Measurements from ENCODE around the gene SPPL2B. TPM values are rescaled to one million over a fixed set of nuclear protein-coding genes. Genes with fewer than 3 reads are reported as not detected.

SPPL2B gene
- total and polyA plus RNA-seq, 2 experiments from 2014 or later, result 23.5 to 51.0 TPM

DNA sequence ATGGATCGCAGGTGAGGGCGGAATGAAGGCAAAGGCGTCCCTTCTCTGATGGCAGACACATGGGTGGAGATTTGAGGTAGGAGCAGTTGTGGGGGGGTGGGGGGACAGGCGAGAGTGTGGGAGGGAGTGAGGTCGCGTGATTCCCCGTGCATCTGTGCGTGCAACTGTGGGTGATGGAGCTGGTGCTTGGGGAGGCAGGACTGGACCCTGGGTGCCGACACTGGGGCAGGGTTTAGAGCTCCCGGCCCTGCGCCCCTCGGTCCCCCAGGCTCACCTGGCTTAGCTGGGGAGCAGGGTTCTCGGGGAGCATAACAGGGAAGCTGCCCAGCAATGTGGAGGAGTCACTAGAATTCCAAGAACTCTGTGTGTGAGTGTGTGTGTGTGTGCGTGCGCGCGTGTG is 34.9 kb downstream of the SPPL2B start:
- no peak for DNase-seq (ENCODE audit: low spot score)

DNA sequence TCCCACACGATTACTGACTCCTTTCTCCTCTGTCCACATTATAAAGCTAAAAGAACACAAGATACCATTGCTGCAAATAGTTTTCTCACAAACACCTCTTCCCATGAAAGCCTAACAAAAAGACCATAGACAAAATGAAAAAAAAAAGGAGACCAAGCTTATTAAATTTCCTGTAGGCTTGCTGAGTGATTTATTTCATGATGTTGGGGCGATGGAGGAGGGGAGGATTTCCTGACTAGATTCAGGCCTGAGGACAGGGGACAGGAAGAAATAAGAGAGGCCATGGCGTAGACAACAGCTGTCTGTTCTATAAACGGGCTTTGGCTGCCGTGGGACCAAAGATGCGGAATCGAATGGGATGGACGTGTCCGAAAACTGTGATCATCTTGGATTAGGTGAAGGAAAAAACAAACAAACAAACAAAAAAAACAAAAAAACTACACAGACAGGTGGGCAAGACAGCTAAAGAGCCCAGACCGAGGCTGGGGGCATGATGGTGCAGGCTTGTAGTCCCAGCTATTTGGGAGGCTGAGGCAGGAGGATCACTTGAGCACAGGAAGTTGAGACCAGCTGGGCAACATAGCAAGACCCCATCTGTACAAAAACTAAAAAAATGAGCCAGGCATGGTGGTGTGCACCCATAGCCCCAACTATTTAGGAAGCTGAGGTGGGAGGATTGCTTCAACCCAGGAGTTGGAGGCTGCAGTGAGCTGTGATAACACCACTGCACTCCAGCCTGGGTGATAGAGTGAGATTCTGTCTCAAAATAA is 36.9 kb downstream of the SPPL2B start:
- Mint-ChIP-seq H3K4me1 (peaks cover 4% of the 10 kb centered on the region), H3K4me3 (no peak overlapping the region)
- H3K4me1 ChIP-seq (ENCODE audit: insufficient read depth), result no peaks in the 10 kb centered on the region; the same call in 1 of the 2 replicates

More for the DNA sequence above, 34.9 kb downstream of the SPPL2B start:
- no peak for ATAC-seq
- Histone ChIP-seq H4K20me1 (replicated peaks; ENCODE audit: insufficient read depth) (no peaks in the 10 kb centered on the region), H3K36me3 (ENCODE audit: insufficient read depth) (no peaks in the 10 kb centered on the region), H3K79me2 (replicated peaks; ENCODE audit: insufficient read depth) (no peaks in the 10 kb centered on the region), H3K27me3 (ENCODE audit: insufficient read depth) (no peaks in the 10 kb centered on the region), H3K4me2 (no peak overlapping the region), H3K9me2 (ENCODE audit: insufficient read depth) (no peaks in the 10 kb centered on the region), H2AFZ (peak overlapping the region; percentile 47; the same call in 1 of the 2 replicates), H3K4me1 (ENCODE audit: insufficient read depth) (no peaks in the 10 kb centered on the region; the same call in 1 of the 2 replicates), H3K27ac (ENCODE audit: low read depth) (no peak overlapping the region), H3F3A (replicated peaks; ENCODE audit: low read depth) (peaks cover 4% of the 10 kb centered on the region; the same call in 1 of the 2 replicates), H3K4me3 (no peak overlapping the region)
- Mint-ChIP-seq H3K27ac (no peak overlapping the region), H3K4me1 (peaks cover 5% of the 10 kb centered on the region), H3K27me3 (ENCODE audit: insufficient read depth, low read depth, poor library complexity) (peaks cover 12% of the 10 kb centered on the region), H3K9me3 (no peaks in the 10 kb centered on the region), H3K4me3 (no peak overlapping the region), H3K36me3 (ENCODE audit: low read depth) (no peaks in the 10 kb centered on the region)
- TF ChIP-seq JUNB (IDR thresholded peaks at IDR 0.05; ENCODE audit: unreplicated experiment) (no peak), ZNF114 (CRISPR knock-in tag; IDR thresholded peaks at IDR 0.05) (no peak)

More for the DNA sequence above, 36.9 kb downstream of the SPPL2B start:
- ATAC-seq (no peak), DNase-seq (ENCODE audit: low spot score) (no peak)
- no peaks in the 10 kb centered on the region for H3K36me3 ChIP-seq (ENCODE audit: insufficient read depth)
- no peak overlapping the region for H2AFZ ChIP-seq
- no peaks in the 10 kb centered on the region for H3K9me2 ChIP-seq (ENCODE audit: insufficient read depth)
- H4K20me1 ChIP-seq (replicated peaks; ENCODE audit: insufficient read depth), result no peaks in the 10 kb centered on the region
- H3K27ac Mint-ChIP-seq, result no peak overlapping the region
- no peaks in the 10 kb centered on the region for H3K27me3 ChIP-seq (ENCODE audit: insufficient read depth)
- H3K36me3 Mint-ChIP-seq (ENCODE audit: low read depth), result no peaks in the 10 kb centered on the region
- H3K79me2 ChIP-seq (replicated peaks; ENCODE audit: insufficient read depth), result no peaks in the 10 kb centered on the region
- peaks cover 4% of the 10 kb centered on the region; the same call in 1 of the 2 replicates for H3F3A ChIP-seq (replicated peaks; ENCODE audit: low read depth)
- no peak overlapping the region for H3K4me2 ChIP-seq
- H3K9me3 Mint-ChIP-seq, result peaks cover 4% of the 10 kb centered on the region; the same call in 1 of the 3 replicates
- H3K27ac ChIP-seq (ENCODE audit: low read depth), result no peak overlapping the region
- H3K4me3 ChIP-seq, result no peak overlapping the region
- H3K27me3 Mint-ChIP-seq (ENCODE audit: insufficient read depth, low read depth, poor library complexity), result peaks cover 7% of the 10 kb centered on the region
- TF ChIP-seq, protein P1, sequence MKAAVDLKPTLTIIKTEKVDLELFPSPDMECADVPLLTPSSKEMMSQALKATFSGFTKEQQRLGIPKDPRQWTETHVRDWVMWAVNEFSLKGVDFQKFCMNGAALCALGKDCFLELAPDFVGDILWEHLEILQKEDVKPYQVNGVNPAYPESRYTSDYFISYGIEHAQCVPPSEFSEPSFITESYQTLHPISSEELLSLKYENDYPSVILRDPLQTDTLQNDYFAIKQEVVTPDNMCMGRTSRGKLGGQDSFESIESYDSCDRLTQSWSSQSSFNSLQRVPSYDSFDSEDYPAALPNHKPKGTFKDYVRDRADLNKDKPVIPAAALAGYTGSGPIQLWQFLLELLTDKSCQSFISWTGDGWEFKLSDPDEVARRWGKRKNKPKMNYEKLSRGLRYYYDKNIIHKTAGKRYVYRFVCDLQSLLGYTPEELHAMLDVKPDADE (IDR thresholded peaks at IDR 0.05), result no peak
- TF ChIP-seq, protein P2, sequence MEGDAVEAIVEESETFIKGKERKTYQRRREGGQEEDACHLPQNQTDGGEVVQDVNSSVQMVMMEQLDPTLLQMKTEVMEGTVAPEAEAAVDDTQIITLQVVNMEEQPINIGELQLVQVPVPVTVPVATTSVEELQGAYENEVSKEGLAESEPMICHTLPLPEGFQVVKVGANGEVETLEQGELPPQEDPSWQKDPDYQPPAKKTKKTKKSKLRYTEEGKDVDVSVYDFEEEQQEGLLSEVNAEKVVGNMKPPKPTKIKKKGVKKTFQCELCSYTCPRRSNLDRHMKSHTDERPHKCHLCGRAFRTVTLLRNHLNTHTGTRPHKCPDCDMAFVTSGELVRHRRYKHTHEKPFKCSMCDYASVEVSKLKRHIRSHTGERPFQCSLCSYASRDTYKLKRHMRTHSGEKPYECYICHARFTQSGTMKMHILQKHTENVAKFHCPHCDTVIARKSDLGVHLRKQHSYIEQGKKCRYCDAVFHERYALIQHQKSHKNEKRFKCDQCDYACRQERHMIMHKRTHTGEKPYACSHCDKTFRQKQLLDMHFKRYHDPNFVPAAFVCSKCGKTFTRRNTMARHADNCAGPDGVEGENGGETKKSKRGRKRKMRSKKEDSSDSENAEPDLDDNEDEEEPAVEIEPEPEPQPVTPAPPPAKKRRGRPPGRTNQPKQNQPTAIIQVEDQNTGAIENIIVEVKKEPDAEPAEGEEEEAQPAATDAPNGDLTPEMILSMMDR (conservative IDR thresholded peaks at IDR 0.05; ENCODE audit: low read depth in 2 of 2), result no peak
- TF ChIP-seq NANOG (IDR thresholded peaks at IDR 0.05; ENCODE audit: borderline replicate concordance), result no peak
- TF ChIP-seq STAT1 (IDR thresholded peaks at IDR 0.05; ENCODE audit: unreplicated experiment), result no peak
- TF ChIP-seq, protein P3, sequence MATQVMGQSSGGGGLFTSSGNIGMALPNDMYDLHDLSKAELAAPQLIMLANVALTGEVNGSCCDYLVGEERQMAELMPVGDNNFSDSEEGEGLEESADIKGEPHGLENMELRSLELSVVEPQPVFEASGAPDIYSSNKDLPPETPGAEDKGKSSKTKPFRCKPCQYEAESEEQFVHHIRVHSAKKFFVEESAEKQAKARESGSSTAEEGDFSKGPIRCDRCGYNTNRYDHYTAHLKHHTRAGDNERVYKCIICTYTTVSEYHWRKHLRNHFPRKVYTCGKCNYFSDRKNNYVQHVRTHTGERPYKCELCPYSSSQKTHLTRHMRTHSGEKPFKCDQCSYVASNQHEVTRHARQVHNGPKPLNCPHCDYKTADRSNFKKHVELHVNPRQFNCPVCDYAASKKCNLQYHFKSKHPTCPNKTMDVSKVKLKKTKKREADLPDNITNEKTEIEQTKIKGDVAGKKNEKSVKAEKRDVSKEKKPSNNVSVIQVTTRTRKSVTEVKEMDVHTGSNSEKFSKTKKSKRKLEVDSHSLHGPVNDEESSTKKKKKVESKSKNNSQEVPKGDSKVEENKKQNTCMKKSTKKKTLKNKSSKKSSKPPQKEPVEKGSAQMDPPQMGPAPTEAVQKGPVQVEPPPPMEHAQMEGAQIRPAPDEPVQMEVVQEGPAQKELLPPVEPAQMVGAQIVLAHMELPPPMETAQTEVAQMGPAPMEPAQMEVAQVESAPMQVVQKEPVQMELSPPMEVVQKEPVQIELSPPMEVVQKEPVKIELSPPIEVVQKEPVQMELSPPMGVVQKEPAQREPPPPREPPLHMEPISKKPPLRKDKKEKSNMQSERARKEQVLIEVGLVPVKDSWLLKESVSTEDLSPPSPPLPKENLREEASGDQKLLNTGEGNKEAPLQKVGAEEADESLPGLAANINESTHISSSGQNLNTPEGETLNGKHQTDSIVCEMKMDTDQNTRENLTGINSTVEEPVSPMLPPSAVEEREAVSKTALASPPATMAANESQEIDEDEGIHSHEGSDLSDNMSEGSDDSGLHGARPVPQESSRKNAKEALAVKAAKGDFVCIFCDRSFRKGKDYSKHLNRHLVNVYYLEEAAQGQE (IDR thresholded peaks at IDR 0.05; ENCODE audit: unreplicated experiment), result no peak
